Renal cortical epithelial cell (primary cell): ENCODE measurements around the gene RRBP1. TPM values are rescaled to one million over a fixed set of nuclear protein-coding genes. Genes with fewer than 3 reads are reported as not detected.

Source experiments
- DNase-seq: peaks from one replicate; pipeline ENCODE4 v3.0.0-alpha.2; 2011; ENCODE audit warnings: low read depth
- total RNA-seq: library from RNA; depleted of rRNA; stranded (reverse); fragments of >200 nt; gene quantifications from 2 replicates; pipeline ENCODE4 v1.2.3, GENCODE V29; 2014

Gene RRBP1
- total RNA-seq, 1 donor from 2014 or later = 338 TPM

- DNase-seq = no peak
These were observed 45.3 kb downstream of the RRBP1 start for GRCh38 chr20:17636523-17637412.

- peak; percentile 16 for DNase-seq
These were observed 46.5 kb downstream of the RRBP1 start for GRCh38 chr20:17635332-17636244.

GRCh38 chr20:17634661-17635331 is 47.2 kb downstream of the RRBP1 start:
- DNase-seq = no peak

GRCh38 chr20:17633850-17634500 is 48.1 kb downstream of the RRBP1 start:
- no peak for DNase-seq

GRCh38 chr20:17633221-17633849 is 48.7 kb downstream of the RRBP1 start:
- no peak for DNase-seq

GRCh38 chr20:17631576-17632319 is 50.3 kb downstream of the RRBP1 start:
- no peak for DNase-seq

- DNase-seq = no peak
These were observed 51.2 kb downstream of the RRBP1 start for GRCh38 chr20:17630806-17631195.

- no peak for DNase-seq
These were observed 51.8 kb downstream of the RRBP1 start for GRCh38 chr20:17630151-17630805.

- DNase-seq = no peak
These were observed 52.4 kb downstream of the RRBP1 start for GRCh38 chr20:17629678-17630089.

- DNase-seq = no peak
These were observed 53.0 kb downstream of the RRBP1 start for GRCh38 chr20:17629025-17629424.

GRCh38 chr20:17628101-17628841 is 53.8 kb downstream of the RRBP1 start:
- no peak for DNase-seq

- DNase-seq = no peak
These were observed 54.7 kb downstream of the RRBP1 start for GRCh38 chr20:17627101-17627955.

GRCh38 chr20:17626217-17627007 is 55.6 kb downstream of the RRBP1 start:
- no peak for DNase-seq

- no peak for DNase-seq
These were observed 56.6 kb downstream of the RRBP1 start for GRCh38 chr20:17625246-17626051.

GRCh38 chr20:17624551-17625245 is 57.3 kb downstream of the RRBP1 start:
- DNase-seq = no peak

- DNase-seq = no peak
These were observed 58.0 kb downstream of the RRBP1 start for GRCh38 chr20:17624070-17624469.
